SK-N-SH (cell line): ENCODE measurements around the gene SETDB2. TPM values are rescaled to one million over a fixed set of nuclear protein-coding genes. Genes with fewer than 3 reads are reported as not detected.

ENCODE experiments used
- CTCF ChIA-PET: fragments of 300-600, 350-600 bp; formaldehyde crosslinking; extraction: SDS; loops from one replicate; lab custom pipeline; 2021; lab: Yijun Ruan, JAX
- POLR2A ChIA-PET: fragments of 350-600 bp; sonication (Branson Sonifier 250); formaldehyde crosslinking; extraction: SDS; loops from one replicate; lab custom pipeline; 2020; ENCODE audit warnings: antibody characterized with exemption, inconsistent platforms; lab: Yijun Ruan, JAX
- DNase-seq: peaks from one replicate; pipeline ENCODE4 v3.0.0; 2012
- H2AFZ ChIP-seq: fragments of 200-600 bp; sonication (generic); 2 replicates; pipeline ENCODE4 v1.8.1; 2016; ENCODE audit warnings: antibody characterized with exemption, mild to moderate bottlenecking, low read depth
- H3F3A ChIP-seq: fragments of 200-600 bp; sonication (generic); replicated peaks from 2 replicates; pipeline ENCODE3; 2016; ENCODE audit warnings: antibody characterized with exemption, mild to moderate bottlenecking; ENCODE audit not compliant: insufficient read depth
- H3K27ac ChIP-seq, 2 experiments: fragments of 200-500 bp in 1 of 2; fragments of 200-600 bp in 1 of 2; sonication (Bioruptor generic) in 1 of 2; sonication (generic), shearing (Covaris generic) in 1 of 2; 2 replicates each; pipeline versions ENCODE4 v1.5.1 to v1.6.1; 2014 to 2016; ENCODE audit warnings: low read depth in 2 of 2, inconsistent platforms in 1 of 2, low read length in 1 of 2, mild to moderate bottlenecking in 1 of 2, mixed read lengths in 1 of 2
- H3K27me3 ChIP-seq: fragments of 200-600 bp; sonication (generic), shearing (Covaris generic); 2 replicates; pipeline ENCODE4 v1.6.1; 2016; ENCODE audit warnings: mixed run types; ENCODE audit not compliant: insufficient read depth
- H3K36me3 ChIP-seq, 2 experiments: fragments of 200-500 bp in 1 of 2; fragments of 200-600 bp in 1 of 2; sonication (Bioruptor generic) in 1 of 2; sonication (generic) in 1 of 2; replicated peaks in 1 of 2; 2 replicates each; pipeline versions ENCODE3 to v1.5.1; 2014 to 2016; ENCODE audit warnings: low read length in 1 of 2, mild to moderate bottlenecking in 1 of 2; ENCODE audit not compliant: insufficient read depth in 2 of 2, control insufficient read depth in 1 of 2
- H3K4me1 ChIP-seq, 2 experiments: fragments of 200-500 bp in 1 of 2; fragments of 200-600 bp in 1 of 2; sonication (Bioruptor generic) in 1 of 2; sonication (generic), shearing (Covaris generic) in 1 of 2; 2 replicates each; pipeline versions ENCODE4 v1.5.1 to v1.6.1; 2014 to 2016; ENCODE audit warnings: low read depth in 1 of 2, low read length in 1 of 2, mixed run types in 1 of 2; ENCODE audit not compliant: insufficient read depth in 2 of 2, control insufficient read depth in 1 of 2
- H3K4me2 ChIP-seq: fragments of 200-600 bp; sonication (generic), shearing (Covaris generic); 2 replicates; pipeline ENCODE4 v1.6.1; 2017; ENCODE audit warnings: mixed run types
- H3K4me3 ChIP-seq, 2 experiments: fragments of 200-500 bp in 1 of 2; fragments of 200-600 bp in 1 of 2; sonication (Bioruptor generic) in 1 of 2; sonication (generic), shearing (Covaris generic) in 1 of 2; 2 replicates each; pipeline versions ENCODE4 v1.5.1 to v1.8.1; 2014 to 2016; ENCODE audit warnings: low read depth in 2 of 2, inconsistent platforms in 1 of 2, low read length in 1 of 2, mild to moderate bottlenecking in 1 of 2, mixed read lengths in 1 of 2, moderate library complexity in 1 of 2
- H3K79me2 ChIP-seq: fragments of 200-600 bp; sonication (generic); 2 replicates; pipeline ENCODE4 v1.8.1; 2017; ENCODE audit warnings: mild to moderate bottlenecking; ENCODE audit not compliant: insufficient read depth
- H3K9ac ChIP-seq: fragments of 200-600 bp; sonication (generic); 2 replicates; pipeline ENCODE4 v1.6.1; 2017; ENCODE audit warnings: mixed run types
- H3K9me2 ChIP-seq: fragments of 200-600 bp; sonication (generic); 2 replicates; pipeline ENCODE4 v1.6.1; 2017; ENCODE audit warnings: mixed run types
- H3K9me3 ChIP-seq: fragments of 200-600 bp; sonication (generic); 2 replicates; pipeline ENCODE4 v1.6.1; 2017; ENCODE audit warnings: mixed run types, mild to moderate bottlenecking, moderate library complexity
- H4K20me1 ChIP-seq: fragments of 200-600 bp; sonication (generic); 2 replicates; pipeline ENCODE4 v1.6.1; 2017; ENCODE audit warnings: mild to moderate bottlenecking, mixed run types; ENCODE audit not compliant: insufficient read depth
- CHD2 ChIP-seq: fragments of 150-350 bp; IDR thresholded peaks from 2 replicates; pipeline ENCODE4 v1.6.1; 2018; ENCODE audit warnings: low read length; ENCODE audit not compliant: partially characterized antibody
- EP300 ChIP-seq, 2 experiments: IDR thresholded peaks; 2 replicates each; pipeline versions ENCODE4 v1.4.0 to v1.6.1; 2012; ENCODE audit warnings: borderline replicate concordance in 1 of 2, low read depth in 1 of 2, low read length in 1 of 2
- IRF3 ChIP-seq: fragments of 150-350 bp; IDR thresholded peaks from 2 replicates; pipeline ENCODE4 v1.6.1; 2016; ENCODE audit warnings: mild to moderate bottlenecking, low read depth, low read length
- MEF2A ChIP-seq: IDR thresholded peaks from 2 replicates; pipeline ENCODE4 v1.4.0; 2012; ENCODE audit warnings: low read depth, borderline replicate concordance
- MXI1 ChIP-seq: IDR thresholded peaks from 2 replicates; pipeline ENCODE4 v1.6.1; 2012; ENCODE audit warnings: mild to moderate bottlenecking, low read depth, low read length, improper control_type of control experiment
- NFIC ChIP-seq: IDR thresholded peaks from 2 replicates; pipeline ENCODE4 v1.4.0; 2012; ENCODE audit warnings: borderline replicate concordance
- PBX3 ChIP-seq: IDR thresholded peaks from 2 replicates; pipeline ENCODE4; 2012
- POLR2AphosphoS5 ChIP-seq: IDR thresholded peaks from 2 replicates; pipeline ENCODE4 v1.6.1; 2012; ENCODE audit warnings: low read depth, low read length
- RFX5 ChIP-seq: IDR thresholded peaks from 2 replicates; pipeline ENCODE4 v1.6.1; 2012; ENCODE audit warnings: mild to moderate bottlenecking, improper control_type of control experiment, low read length
- SIN3A ChIP-seq: IDR thresholded peaks from 2 replicates; pipeline ENCODE4 v1.6.1; 2012; ENCODE audit warnings: low read depth, mild to moderate bottlenecking, low read length, moderate library complexity, borderline replicate concordance
- TAF1 ChIP-seq: IDR thresholded peaks from 2 replicates; pipeline ENCODE4 v1.6.1; 2012; ENCODE audit warnings: low read depth, mild to moderate bottlenecking, low read length, moderate library complexity, borderline replicate concordance
- TEAD4 ChIP-seq: IDR thresholded peaks from 2 replicates; pipeline ENCODE4 v1.4.0; 2012; ENCODE audit warnings: mild to moderate bottlenecking, borderline replicate concordance; ENCODE audit not compliant: insufficient read depth
- USF1 ChIP-seq: IDR thresholded peaks from 2 replicates; pipeline ENCODE4 v1.4.0; 2012; ENCODE audit warnings: low read depth, borderline replicate concordance
- WGBS: methylation state at CpG from one replicate; pipeline ENCODE4 v1.1.6; 2017; ENCODE audit warnings: low lambda C conversion rate; 5-methylcytosine and 5-hydroxymethylcytosine counted together
- polyA plus RNA-seq, 3 experiments: library from polyadenylated mRNA; depleted of rRNA; stranded (reverse); fragments of >200 nt; gene quantifications; 2 replicates each; pipeline ENCODE4 v1.2.3, GENCODE V29; 2012
- TF ChIP-seq, protein P1 (sequence below): fragments of 200-600 bp; sonication (generic); IDR thresholded peaks from 2 replicates; pipeline ENCODE4 v1.6.1; 2017; ENCODE audit warnings: antibody characterized with exemption, mild to moderate bottlenecking, moderate library complexity

The SETDB2 gene
- polyA plus RNA-seq, 1 of the 3 experiments (the other 2 are of a cell fraction) = 1.9 TPM

- TF ChIP-seq, protein P1, sequence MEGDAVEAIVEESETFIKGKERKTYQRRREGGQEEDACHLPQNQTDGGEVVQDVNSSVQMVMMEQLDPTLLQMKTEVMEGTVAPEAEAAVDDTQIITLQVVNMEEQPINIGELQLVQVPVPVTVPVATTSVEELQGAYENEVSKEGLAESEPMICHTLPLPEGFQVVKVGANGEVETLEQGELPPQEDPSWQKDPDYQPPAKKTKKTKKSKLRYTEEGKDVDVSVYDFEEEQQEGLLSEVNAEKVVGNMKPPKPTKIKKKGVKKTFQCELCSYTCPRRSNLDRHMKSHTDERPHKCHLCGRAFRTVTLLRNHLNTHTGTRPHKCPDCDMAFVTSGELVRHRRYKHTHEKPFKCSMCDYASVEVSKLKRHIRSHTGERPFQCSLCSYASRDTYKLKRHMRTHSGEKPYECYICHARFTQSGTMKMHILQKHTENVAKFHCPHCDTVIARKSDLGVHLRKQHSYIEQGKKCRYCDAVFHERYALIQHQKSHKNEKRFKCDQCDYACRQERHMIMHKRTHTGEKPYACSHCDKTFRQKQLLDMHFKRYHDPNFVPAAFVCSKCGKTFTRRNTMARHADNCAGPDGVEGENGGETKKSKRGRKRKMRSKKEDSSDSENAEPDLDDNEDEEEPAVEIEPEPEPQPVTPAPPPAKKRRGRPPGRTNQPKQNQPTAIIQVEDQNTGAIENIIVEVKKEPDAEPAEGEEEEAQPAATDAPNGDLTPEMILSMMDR = no peak
- no peak for TF ChIP-seq NFIC
- TF ChIP-seq SIN3A = no peak
These were observed 13.1 kb downstream of the SETDB2 start (continued) for GRCh38 chr13:49457221-49457620.

GRCh38 chr13:49459580-49459979 is 15.5 kb downstream of the SETDB2 start:
- Histone ChIP-seq H3K4me3 (no peak overlapping the region), H3K9ac (no peak overlapping the region), H4K20me1 (no peaks in the 10 kb centered on the region), H3K4me1 (no peaks in the 10 kb centered on the region; a peak in 1 of 4 replicates), H3K27me3 (no peaks in the 10 kb centered on the region), H3K79me2 (no peaks in the 10 kb centered on the region), H3K27ac (no peak overlapping the region), H3K9me3 (no peaks in the 10 kb centered on the region), H2AFZ (no peak overlapping the region), H3K9me2 (no peaks in the 10 kb centered on the region), H3K36me3 (peaks cover 26 to 42% of the 10 kb centered on the region in 2 experiments), H3F3A (peaks cover 4% of the 10 kb centered on the region), H3K4me2 (no peak overlapping the region)
- no peak for TF ChIP-seq MXI1
- no peak for TF ChIP-seq CHD2
- TF ChIP-seq MEF2A = no peak
- no peak for TF ChIP-seq IRF3
- no peak for TF ChIP-seq NFIC
- no peak for TF ChIP-seq EP300 (IDR thresholded peaks at IDR 0.05; ENCODE audit: borderline replicate concordance in 1 of 2, low read depth in 1 of 2, low read length in 1 of 2)
- TF ChIP-seq USF1 = no peak
- TF ChIP-seq PBX3 = no peak
- no peak for TF ChIP-seq POLR2AphosphoS5
- no peak for TF ChIP-seq TEAD4
- TF ChIP-seq RFX5 = no peak
- TF ChIP-seq TAF1 = no peak
- 94% methylated on average over 1 of the region's 1 CpG for WGBS
- ChIA-PET CTCF (interaction anchor here (1.3 to 2.0 kb wide), 2 partner anchors 15 to 148 kb away, joined by 3 to 6 read pairs; no protein-coding TSS in a partner anchor), POLR2A (no interaction called here)
- DNase-seq = no peak
